GM12878 (cell line): Measurements from ENCODE around the gene MGME1.

Experiments used
- BACH1 ChIP-seq: fragments of 450-650 bp; IDR thresholded peaks from 2 replicates; pipeline ENCODE4 v1.6.1; 2017; ENCODE audit warnings: mild to moderate bottlenecking, borderline replicate concordance
- CBX3 ChIP-seq: fragments of 200-600 bp; sonication (generic); IDR thresholded peaks from 2 replicates; pipeline ENCODE4 v1.6.1; 2016; ENCODE audit warnings: low read depth, borderline replicate concordance
- CEBPB ChIP-seq, 2 experiments: fragments of 150-350 bp in 1 of 2; IDR thresholded peaks; 2 replicates each; pipeline ENCODE4 v1.6.1; 2012 to 2014; ENCODE audit warnings: low read depth in 2 of 2, low read length in 2 of 2, borderline replicate concordance in 1 of 2, inconsistent platforms in 1 of 2
- CREB1 ChIP-seq: IDR thresholded peaks from 2 replicates; pipeline ENCODE4 v1.6.1; 2012; ENCODE audit warnings: low read depth, mild to moderate bottlenecking, inconsistent platforms
- CTCF ChIP-seq, 3 experiments: IDR thresholded peaks in 2 of 3; conservative IDR thresholded peaks in 1 of 3; 2 replicates each; pipeline ENCODE4 v1.5.1; 2011; ENCODE audit warnings: low read depth in 3 of 3, low read length in 3 of 3, mild to moderate bottlenecking in 3 of 3, control low read depth in 2 of 3, moderate library complexity in 2 of 3, inconsistent platforms in 1 of 3, mixed read lengths in 1 of 3; ENCODE audit not compliant: control insufficient read depth in 2 of 3, insufficient read depth in 1 of 3; ENCODE audit errors: extremely low read depth in 1 of 3
- EZH2 ChIP-seq: IDR thresholded peaks from 2 replicates; pipeline ENCODE4 v1.6.1; 2012; ENCODE audit warnings: low read depth, mild to moderate bottlenecking, control low read depth, inconsistent platforms, low read length, borderline replicate concordance; ENCODE audit not compliant: control insufficient read depth
- MAX ChIP-seq: IDR thresholded peaks from 2 replicates; pipeline ENCODE4 v1.6.1; 2012; ENCODE audit warnings: low read depth, low read length, improper control_type of control experiment
- POU2F2 ChIP-seq: IDR thresholded peaks from 3 replicates; pipeline ENCODE4 v1.6.1; 2011; ENCODE audit warnings: low read depth, mild to moderate bottlenecking, low read length, borderline replicate concordance
- STAT3 ChIP-seq: IDR thresholded peaks from 2 replicates; pipeline ENCODE4 v1.6.1; 2011; ENCODE audit warnings: low read depth, low read length, improper control_type of control experiment

DNA sequence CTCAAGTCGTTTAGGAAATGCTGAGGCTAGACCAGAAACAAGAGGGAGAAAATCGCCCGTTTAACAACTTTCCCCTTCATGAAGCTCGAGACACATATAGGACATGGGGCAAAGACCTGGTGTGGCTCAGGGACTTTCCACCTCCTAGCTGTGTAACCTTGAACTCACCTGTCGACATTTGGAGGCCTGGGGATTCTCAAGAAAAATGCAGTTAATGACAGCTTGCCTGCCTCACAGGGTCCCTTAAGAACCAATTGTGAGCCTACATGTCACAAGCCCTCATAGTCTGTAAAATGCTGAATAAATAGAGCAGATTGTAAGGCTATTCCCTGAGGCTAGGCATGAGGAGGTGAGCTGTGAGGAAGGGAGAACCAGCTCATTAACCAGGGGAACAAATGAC lies 35.1 kb downstream of the MGME1 start:
- TF ChIP-seq CBX3 (no peak), CTCF (IDR thresholded peaks at IDR 0.05 in 2 of 3, conservative IDR thresholded peaks at IDR 0.05 in 1 of 3; ENCODE audit: control insufficient read depth in 2 of 3, extremely low read depth in 1 of 3, insufficient read depth in 1 of 3, low read depth in 3 of 3, low read length in 3 of 3) (no peak), CEBPB (IDR thresholded peaks at IDR 0.05; ENCODE audit: borderline replicate concordance in 1 of 2, low read depth in 2 of 2, low read length in 2 of 2) (no peak), STAT3 (no peak), MAX (no peak), BACH1 (no peak), EZH2 (no peak), CREB1 (no peak), POU2F2 (no peak)
